Cardiac fibroblast (primary cell): ENCODE data around the gene SCD5.

ENCODE experiments used
- DNase-seq, 2 donors: peaks; one replicate each; pipeline versions ENCODE4 v3.0.0 to v3.0.0-alpha.2; 2010; ENCODE audit warnings: low read depth in 2 of 2
- H3K4me3 ChIP-seq, 2 donors: replicated peaks in 1 of 2; 1 replicate in 1 of 2; 2 replicates in 1 of 2; pipeline ENCODE4 v1.5.1; 2011; ENCODE audit warnings: low read depth in 2 of 2, low read length in 2 of 2, mild to moderate bottlenecking in 2 of 2, moderate library complexity in 1 of 2
- CTCF ChIP-seq: IDR thresholded peaks from one replicate; pipeline ENCODE4 v1.5.1; 2011; ENCODE audit warnings: low read depth, mild to moderate bottlenecking, low read length, inconsistent platforms

Gene SCD5

GRCh38 chr4:82591592-82591991 is 207.0 kb downstream of the SCD5 start:
- H3K4me3 ChIP-seq = no peak overlapping the region
- DNase-seq = no peak
- no peak for TF ChIP-seq CTCF

- H3K4me3 ChIP-seq = no peak overlapping the region
- no peak for DNase-seq
- TF ChIP-seq CTCF = no peak
Observed at GRCh38 chr4:82589756-82590155, 208.8 kb downstream of the SCD5 start.

- no peak overlapping the region for H3K4me3 ChIP-seq
- TF ChIP-seq CTCF = no peak
- no peak for DNase-seq
Observed at GRCh38 chr4:82588771-82589270, 209.8 kb downstream of the SCD5 start.

- TF ChIP-seq CTCF = no peak
- no peak for DNase-seq
- no peak overlapping the region for H3K4me3 ChIP-seq
Observed at GRCh38 chr4:82587826-82588540, 210.6 kb downstream of the SCD5 start.

- no peak for DNase-seq
- no peak overlapping the region for H3K4me3 ChIP-seq
- TF ChIP-seq CTCF = no peak
Observed at GRCh38 chr4:82585690-82586435, 212.7 kb downstream of the SCD5 start.

- no peak for TF ChIP-seq CTCF
- no peak for DNase-seq
- no peak overlapping the region for H3K4me3 ChIP-seq
Observed at GRCh38 chr4:82584931-82585330, 213.7 kb downstream of the SCD5 start.
